HEK293 (cell line): ENCODE results near the gene ADORA2A.

Experiments used
- CTCF ChIA-PET: fragments of 350-600 bp; formaldehyde crosslinking; extraction: SDS; loops from one replicate; lab custom pipeline; 2021; ENCODE audit warnings: antibody characterized with exemption; lab: Yijun Ruan, JAX
- POLR2A ChIA-PET: fragments of 300-600 bp; formaldehyde crosslinking; extraction: SDS; loops from one replicate; lab custom pipeline; 2020; ENCODE audit warnings: antibody characterized with exemption, inconsistent platforms; lab: Yijun Ruan, JAX
- H3K27ac ChIP-seq: fragments of 200-500 bp; sonication (Bioruptor generic); 2 replicates; pipeline ENCODE4 v1.5.1; 2014; ENCODE audit warnings: low read depth, low read length, control low read depth, inconsistent platforms; ENCODE audit errors: extremely low read depth
- H3K36me3 ChIP-seq, 2 experiments: fragments of 200-500 bp in 1 of 2; sonication (Bioruptor generic) in 1 of 2; 1 replicate in 1 of 2; 2 replicates in 1 of 2; pipeline ENCODE4 v1.5.1; 2014 to 2017; ENCODE audit warnings: inconsistent platforms in 2 of 2, low read length in 2 of 2; ENCODE audit not compliant: control insufficient read depth in 2 of 2, insufficient read depth in 1 of 2
- H3K4me1 ChIP-seq: fragments of 200-500 bp; sonication (Bioruptor generic); 2 replicates; pipeline ENCODE4 v1.5.1; 2014; ENCODE audit warnings: mild to moderate bottlenecking, low read length, inconsistent platforms; ENCODE audit not compliant: control insufficient read depth, insufficient read depth
- H3K4me3 ChIP-seq: 2 replicates; pipeline ENCODE4 v1.5.1; 2011; ENCODE audit warnings: low read depth, mild to moderate bottlenecking, control low read depth, low read length, moderate library complexity
- H3K9me3 ChIP-seq: fragments of 200-500 bp; sonication (Bioruptor generic); 2 replicates; pipeline ENCODE4 v1.5.1; 2014; ENCODE audit warnings: low read depth, low read length, inconsistent platforms; ENCODE audit not compliant: control insufficient read depth, insufficient read depth
- FEZF1 ChIP-seq: fragments of 450-650 bp; formaldehyde crosslinking; IDR thresholded peaks from 2 replicates; pipeline ENCODE4 v1.5.1; 2016; ENCODE audit warnings: missing biosample characterization, missing genetic modification characterization
- GLIS1 ChIP-seq: fragments of 450-650 bp; formaldehyde crosslinking; IDR thresholded peaks from 2 replicates; pipeline ENCODE4 v1.5.1; 2016; ENCODE audit warnings: missing biosample characterization, missing genetic modification characterization
- SCRT1 ChIP-seq: fragments of 450-650 bp; formaldehyde crosslinking; IDR thresholded peaks from 2 replicates; pipeline ENCODE4 v1.5.1; 2016; ENCODE audit warnings: missing biosample characterization, missing genetic modification characterization, borderline replicate concordance
- SCRT2 ChIP-seq: fragments of 450-650 bp; formaldehyde crosslinking; IDR thresholded peaks from 2 replicates; pipeline ENCODE4 v1.5.1; 2016; ENCODE audit warnings: missing biosample characterization, missing genetic modification characterization
- WT1 ChIP-seq: fragments of 450-650 bp; formaldehyde crosslinking; IDR thresholded peaks from 2 replicates; pipeline ENCODE4 v1.5.1; 2016; ENCODE audit warnings: missing biosample characterization, missing genetic modification characterization
- ZIC2 ChIP-seq: fragments of 450-650 bp; formaldehyde crosslinking; IDR thresholded peaks from 2 replicates; pipeline ENCODE4 v1.5.1; 2016; ENCODE audit warnings: missing biosample characterization, missing genetic modification characterization
- ZNF157 ChIP-seq: fragments of 450-650 bp; formaldehyde crosslinking; IDR thresholded peaks from 2 replicates; pipeline ENCODE4 v1.5.1; 2016; ENCODE audit warnings: missing biosample characterization, missing genetic modification characterization
- ZNF221 ChIP-seq: fragments of 450-650 bp; formaldehyde crosslinking; IDR thresholded peaks from 2 replicates; pipeline ENCODE4 v1.5.1; 2017; ENCODE audit warnings: missing biosample characterization, missing genetic modification characterization, borderline replicate concordance
- ZNF280C ChIP-seq: fragments of 450-650 bp; formaldehyde crosslinking; IDR thresholded peaks from 2 replicates; pipeline ENCODE4 v1.5.1; 2016; ENCODE audit warnings: missing biosample characterization, missing genetic modification characterization
- ZNF366 ChIP-seq: fragments of 450-650 bp; formaldehyde crosslinking; conservative IDR thresholded peaks from 2 replicates; pipeline ENCODE4 v1.5.1; 2016; ENCODE audit warnings: missing biosample characterization, missing genetic modification characterization
- ZNF837 ChIP-seq: fragments of 450-650 bp; formaldehyde crosslinking; IDR thresholded peaks from 2 replicates; pipeline ENCODE4 v1.5.1; 2016; ENCODE audit warnings: missing biosample characterization, missing genetic modification characterization
- TF ChIP-seq, protein P1 (sequence below): fragments of 450-650 bp; formaldehyde crosslinking; IDR thresholded peaks from 2 replicates; pipeline ENCODE4 v1.5.1; 2016; ENCODE audit warnings: missing biosample characterization, missing genetic modification characterization, low read depth
- TF ChIP-seq, protein P2 (sequence below): fragments of 450-650 bp; formaldehyde crosslinking; IDR thresholded peaks from 2 replicates; pipeline ENCODE4 v1.5.1; 2016; ENCODE audit warnings: missing biosample characterization, missing genetic modification characterization

Gene ADORA2A

GRCh38 chr22:24404561-24405275, 22.7 kb upstream of the ADORA2A start:
- POLR2A ChIA-PET: no interaction called here
- Histone ChIP-seq H3K4me3 (no peak overlapping the region), H3K36me3 (peaks cover 0 to 62% of the 10 kb centered on the region in 2 experiments; a peak in 2 of 3 replicates), H3K27ac (no peak overlapping the region)
- CTCF ChIA-PET: no interaction called here
- TF ChIP-seq GLIS1 (peak; percentile 30; the same call in 1 of the 2 replicates), SCRT2 (tag by site-specific recombination) (peak; percentile 52; the same call in 1 of the 2 replicates), FEZF1 (tag by site-specific recombination) (peak; percentile 39; the same call in 1 of the 2 replicates), ZIC2 (tag by site-specific recombination) (peak; percentile 54), ZNF157 (no peak), SCRT1 (tag by site-specific recombination) (peak; percentile 34; the same call in 1 of the 2 replicates), ZNF280C (no peak)
- TF ChIP-seq, all 188 proteins: peak for 5
- Histone ChIP-seq H3K9me3 (no peaks in the 10 kb centered on the region), H3K4me1 (peaks cover 12% of the 10 kb centered on the region)

DNA sequence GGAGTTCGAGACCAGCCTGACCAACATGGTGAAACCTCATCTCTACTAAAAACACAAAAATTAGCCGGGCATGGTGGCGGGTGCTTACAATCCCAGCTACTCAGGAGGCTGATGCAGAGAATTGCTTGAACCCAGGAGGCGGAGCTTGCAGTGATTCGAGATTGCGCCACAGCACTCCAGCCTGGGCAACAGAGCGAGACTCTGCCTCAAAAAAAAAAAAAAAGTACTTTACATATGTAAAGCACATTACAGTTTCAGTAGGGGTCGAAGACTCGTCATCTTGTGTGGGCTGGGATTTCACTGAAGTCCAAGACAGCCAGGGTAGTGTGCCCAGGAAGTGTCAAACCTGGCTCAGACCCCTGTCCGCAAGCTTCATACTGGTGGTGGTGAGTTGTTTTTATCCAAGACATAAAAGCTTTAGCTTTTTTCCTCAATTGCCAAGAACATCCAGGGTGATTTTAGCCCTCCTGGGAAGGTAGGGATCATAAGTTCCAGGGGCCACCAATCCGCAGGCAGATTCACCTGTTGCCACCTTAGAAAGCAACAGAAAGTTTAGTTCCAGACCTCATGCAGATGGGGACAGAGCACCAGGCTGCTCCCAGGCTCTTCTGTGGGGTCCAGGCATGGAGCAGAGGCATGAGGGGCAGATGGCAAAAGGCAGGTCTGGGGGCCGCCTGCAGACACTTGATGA, 21.6 kb upstream of the ADORA2A start:
- peaks cover 0 to 64% of the 10 kb centered on the region in 2 experiments; a peak in 2 of 3 replicates for H3K36me3 ChIP-seq
- peaks cover 12% of the 10 kb centered on the region for H3K4me1 ChIP-seq
- H3K27ac ChIP-seq: no peak overlapping the region
- ChIA-PET POLR2A (no interaction called here), CTCF (interaction anchor here (0.6 kb wide), 1 partner anchor 45 kb away, joined by 4 read pairs; no protein-coding TSS in a partner anchor)
- TF ChIP-seq SCRT2 (tag by site-specific recombination) (peak; percentile 74), SCRT1 (tag by site-specific recombination) (peak; percentile 64; the same call in 1 of the 2 replicates)
- TF ChIP-seq, protein P1, sequence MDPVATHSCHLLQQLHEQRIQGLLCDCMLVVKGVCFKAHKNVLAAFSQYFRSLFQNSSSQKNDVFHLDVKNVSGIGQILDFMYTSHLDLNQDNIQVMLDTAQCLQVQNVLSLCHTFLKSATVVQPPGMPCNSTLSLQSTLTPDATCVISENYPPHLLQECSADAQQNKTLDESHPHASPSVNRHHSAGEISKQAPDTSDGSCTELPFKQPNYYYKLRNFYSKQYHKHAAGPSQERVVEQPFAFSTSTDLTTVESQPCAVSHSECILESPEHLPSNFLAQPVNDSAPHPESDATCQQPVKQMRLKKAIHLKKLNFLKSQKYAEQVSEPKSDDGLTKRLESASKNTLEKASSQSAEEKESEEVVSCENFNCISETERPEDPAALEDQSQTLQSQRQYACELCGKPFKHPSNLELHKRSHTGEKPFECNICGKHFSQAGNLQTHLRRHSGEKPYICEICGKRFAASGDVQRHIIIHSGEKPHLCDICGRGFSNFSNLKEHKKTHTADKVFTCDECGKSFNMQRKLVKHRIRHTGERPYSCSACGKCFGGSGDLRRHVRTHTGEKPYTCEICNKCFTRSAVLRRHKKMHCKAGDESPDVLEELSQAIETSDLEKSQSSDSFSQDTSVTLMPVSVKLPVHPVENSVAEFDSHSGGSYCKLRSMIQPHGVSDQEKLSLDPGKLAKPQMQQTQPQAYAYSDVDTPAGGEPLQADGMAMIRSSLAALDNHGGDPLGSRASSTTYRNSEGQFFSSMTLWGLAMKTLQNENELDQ: no peak
- no peaks in the 10 kb centered on the region for H3K9me3 ChIP-seq
- no peak overlapping the region for H3K4me3 ChIP-seq

DNA sequence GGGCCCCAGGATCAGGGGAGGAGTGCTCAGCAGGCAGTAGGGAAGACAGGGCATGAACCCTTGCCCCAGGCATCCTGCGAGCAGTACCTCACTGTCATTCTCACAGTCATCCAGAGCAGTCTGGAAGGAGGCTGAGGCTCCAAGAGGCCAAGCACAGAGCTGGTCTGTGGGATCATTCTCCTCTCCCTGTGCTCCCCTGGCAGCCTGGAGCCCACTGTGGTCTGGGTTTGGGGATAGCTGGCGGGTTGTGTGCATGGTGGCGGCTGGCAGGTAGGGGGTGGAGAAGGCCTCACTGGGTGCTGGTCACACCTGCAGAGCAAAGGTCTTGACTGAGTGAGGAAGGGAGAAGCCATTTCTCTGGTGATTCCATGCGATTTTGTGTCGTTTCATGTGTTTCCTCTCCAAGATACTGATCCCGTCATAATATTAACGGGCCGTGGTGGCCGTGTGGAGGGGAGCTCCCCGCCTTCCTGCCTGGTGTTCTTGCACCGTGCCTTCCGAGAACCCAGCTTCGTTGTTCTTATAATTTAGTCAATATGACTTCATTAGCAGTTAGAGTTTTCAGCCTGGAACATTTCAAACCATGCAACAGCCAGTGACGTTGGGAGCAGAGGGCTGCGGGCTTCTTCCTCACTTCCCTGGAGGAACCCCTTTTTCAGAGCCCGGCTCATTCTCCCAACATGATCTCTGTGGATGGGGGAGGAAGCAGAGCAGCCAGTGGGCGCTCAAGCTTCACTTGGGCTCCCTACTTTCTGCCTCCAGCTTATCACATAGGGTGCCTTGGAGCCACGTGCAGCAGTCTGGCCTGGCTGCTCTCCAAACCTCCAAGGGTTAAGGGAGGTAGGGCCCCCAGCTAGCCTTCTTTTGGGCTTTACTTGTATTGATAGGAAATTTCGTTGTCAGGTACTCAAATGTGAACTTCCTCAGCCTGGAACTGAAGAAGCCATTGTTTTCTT, 20.8 kb upstream of the ADORA2A start:
- H3K9me3 ChIP-seq: no peaks in the 10 kb centered on the region
- ChIA-PET POLR2A (no interaction called here), CTCF (interaction anchor here (0.6 to 1.0 kb wide), 2 partner anchors 44 to 115 kb away, joined by 4 read pairs; no protein-coding TSS in a partner anchor)
- peaks cover 12% of the 10 kb centered on the region for H3K4me1 ChIP-seq
- no peak for TF ChIP-seq ZNF221 (tag by site-specific recombination)
- TF ChIP-seq, protein P2, sequence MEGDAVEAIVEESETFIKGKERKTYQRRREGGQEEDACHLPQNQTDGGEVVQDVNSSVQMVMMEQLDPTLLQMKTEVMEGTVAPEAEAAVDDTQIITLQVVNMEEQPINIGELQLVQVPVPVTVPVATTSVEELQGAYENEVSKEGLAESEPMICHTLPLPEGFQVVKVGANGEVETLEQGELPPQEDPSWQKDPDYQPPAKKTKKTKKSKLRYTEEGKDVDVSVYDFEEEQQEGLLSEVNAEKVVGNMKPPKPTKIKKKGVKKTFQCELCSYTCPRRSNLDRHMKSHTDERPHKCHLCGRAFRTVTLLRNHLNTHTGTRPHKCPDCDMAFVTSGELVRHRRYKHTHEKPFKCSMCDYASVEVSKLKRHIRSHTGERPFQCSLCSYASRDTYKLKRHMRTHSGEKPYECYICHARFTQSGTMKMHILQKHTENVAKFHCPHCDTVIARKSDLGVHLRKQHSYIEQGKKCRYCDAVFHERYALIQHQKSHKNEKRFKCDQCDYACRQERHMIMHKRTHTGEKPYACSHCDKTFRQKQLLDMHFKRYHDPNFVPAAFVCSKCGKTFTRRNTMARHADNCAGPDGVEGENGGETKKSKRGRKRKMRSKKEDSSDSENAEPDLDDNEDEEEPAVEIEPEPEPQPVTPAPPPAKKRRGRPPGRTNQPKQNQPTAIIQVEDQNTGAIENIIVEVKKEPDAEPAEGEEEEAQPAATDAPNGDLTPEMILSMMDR (tag by site-specific recombination): no peak
- TF ChIP-seq ZNF366 (tag by site-specific recombination): no peak
- TF ChIP-seq WT1 (tag by site-specific recombination): no peak
- no peak for TF ChIP-seq ZNF837
- peaks cover 0 to 62% of the 10 kb centered on the region in 2 experiments; a peak in 2 of 3 replicates for H3K36me3 ChIP-seq
- H3K4me3 ChIP-seq: no peak overlapping the region
- H3K27ac ChIP-seq: no peak overlapping the region
